ENCODE data around the gene ZMPSTE24. TPM values are rescaled to one million over a fixed set of nuclear protein-coding genes. Genes with fewer than 3 reads are reported as not detected.
A peak's percentile ranks its signal among the peaks of the same experiment; 100 is the strongest.

The ZMPSTE24 gene
- total and polyA plus RNA-seq, 7 donors: 12.7 to 60.2 (median 22.2) TPM

DNA sequence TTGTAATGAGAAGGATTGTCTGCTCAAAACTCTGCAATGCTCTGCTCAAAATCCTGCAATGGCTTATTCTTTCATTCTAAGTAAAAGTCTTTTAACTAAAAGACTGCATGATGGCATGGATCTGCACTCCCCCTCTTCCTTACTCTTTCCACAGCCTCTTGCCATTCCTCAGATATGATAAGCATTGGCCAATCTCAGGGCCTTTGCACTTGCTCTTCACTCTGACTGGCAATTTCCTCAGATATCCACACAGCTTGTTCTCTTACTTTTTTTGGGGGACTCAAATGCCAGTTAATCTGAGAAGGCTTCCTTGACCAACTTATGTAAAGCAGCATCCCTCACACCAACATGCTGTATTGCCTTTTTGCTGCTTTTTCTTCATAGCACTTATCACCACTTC, 2.8 kb upstream of the ZMPSTE24 start:
- intact Hi-C loops (cut with DNase I): loop anchor here (5.0 to 10.0 kb wide), 3 partner anchors 90 to 210 kb away; partner anchors contain the start of genes RLF (in 2 of the 2) and CAP1 (in 1 of the 2)
- ATAC-seq (no peak), DNase-seq (no peak)
- Histone ChIP-seq H3K36me3 (ENCODE audit: insufficient read depth in 1 of 2, low read depth in 1 of 2) (peaks cover 0 to 8% of the 10 kb centered on the region in 2 donors), H3K4me3 (no peak overlapping the region), H3K27me3 (ENCODE audit: insufficient read depth in 3 of 3, low read length in 2 of 3) (no peaks in the 10 kb centered on the region), H3K9me3 (no peaks in the 10 kb centered on the region), H3K4me1 (peaks cover 38% of the 10 kb centered on the region), H3K27ac (no peak overlapping the region)
- TF ChIP-seq CTCF (IDR thresholded peaks at IDR 0.05): no peak

GRCh38 chr1:40256401-40257084, 1.5 kb upstream of the ZMPSTE24 start:
- intact Hi-C loops (cut with DNase I): loop anchor here (5.0 to 10.0 kb wide), 3 partner anchors 92 to 212 kb away; partner anchors contain the start of genes RLF (in 2 of the 2) and CAP1 (in 1 of the 2)
- WGBS, 3 donors: 65 to 70% (median 70%) methylated on average over 6 of the region's 6 CpGs
- DNase-seq: no peak
- no peak for TF ChIP-seq CTCF (IDR thresholded peaks at IDR 0.05)
- Histone ChIP-seq H3K27ac (peak overlapping the region; percentile 92), H3K36me3 (ENCODE audit: insufficient read depth in 1 of 2, low read depth in 1 of 2) (peaks cover 7 to 21% of the 10 kb centered on the region in 2 donors), H3K4me1 (peaks cover 40% of the 10 kb centered on the region), H3K9me3 (no peaks in the 10 kb centered on the region), H3K27me3 (ENCODE audit: insufficient read depth in 3 of 3, low read length in 2 of 3) (no peaks in the 10 kb centered on the region), H3K4me3 (peak overlapping the region; percentile 90)
- no peak for ATAC-seq

- DNase-seq (no peak), ATAC-seq (peak in 3 of 4 donors; percentile 0 to 20 (median 10))
- no peaks in the 10 kb centered on the region for H3K27me3 ChIP-seq (ENCODE audit: insufficient read depth in 3 of 3, low read length in 2 of 3)
- peaks cover 42% of the 10 kb centered on the region for H3K4me1 ChIP-seq
- whole genome bisulfite sequencing, 3 donors: 0 to 1% (median 0%) methylated on average over 16 of the region's 16 CpGs
- intact Hi-C loops (cut with DNase I): loop anchor here (5.0 to 10.0 kb wide), 3 partner anchors 92 to 212 kb away; partner anchors contain the start of genes RLF (in 2 of the 2) and CAP1 (in 1 of the 2)
- H3K36me3 ChIP-seq (ENCODE audit: insufficient read depth in 1 of 2, low read depth in 1 of 2): peaks cover 7 to 29% of the 10 kb centered on the region in 2 donors
- no peak for TF ChIP-seq CTCF (IDR thresholded peaks at IDR 0.05)
- H3K27ac ChIP-seq: peak overlapping the region; percentile 92
- no peaks in the 10 kb centered on the region for H3K9me3 ChIP-seq
- H3K4me3 ChIP-seq: peak overlapping the region; percentile 90
Observed at GRCh38 chr1:40257313-40257687, 736 bp upstream of the ZMPSTE24 start.

- Histone ChIP-seq H3K36me3 (ENCODE audit: insufficient read depth in 1 of 2, low read depth in 1 of 2) (peaks cover 7 to 38% of the 10 kb centered on the region in 2 donors), H3K27ac (peak overlapping the region; percentile 92), H3K4me3 (peak overlapping the region; percentile 90), H3K27me3 (ENCODE audit: insufficient read depth in 3 of 3, low read length in 2 of 3) (no peaks in the 10 kb centered on the region), H3K9me3 (no peaks in the 10 kb centered on the region), H3K4me1 (peaks cover 53% of the 10 kb centered on the region)
- DNase-seq (no peak), ATAC-seq (peak in 1 of 4 donors; percentile 8)
- intact Hi-C loops (cut with DNase I): loop anchor here (5.0 to 10.0 kb wide), 3 partner anchors 94 to 214 kb away; partner anchors contain the start of genes RLF (in 2 of the 2) and CAP1 (in 1 of the 2)
- TF ChIP-seq CTCF (IDR thresholded peaks at IDR 0.05): no peak
- 0 to 1% (median 0%) methylated on average over 10 of the region's 10 CpGs for WGBS, 3 donors
Observed at GRCh38 chr1:40258445-40258769, 371 bp downstream of the ZMPSTE24 start.
